HepG2 (cell line): Measurements from ENCODE around the gene NTN3. TPM values are rescaled to one million over a fixed set of nuclear protein-coding genes. Genes with fewer than 3 reads are reported as not detected.

Source experiments
- ATAC-seq: fragments of 200-7000 bp; cut with Tn5 transposase; 3 replicates; pipeline ENCODE4 v1.9.1; 2020; ENCODE audit warnings: mild to moderate bottlenecking, moderate library complexity
- BruUV-seq: library from RNA; stranded (reverse); fragments of 400-500 nt; replicated peaks from 2 replicates; lab custom pipeline; 2021; lab: Mats Ljungman, UMichigan
- CTCF ChIA-PET: fragments of 300-600 bp; formaldehyde crosslinking; extraction: SDS; loops from one replicate; lab custom pipeline; 2021; ENCODE audit warnings: low total read pairs, inconsistent platforms, low intra/inter-chr PET ratio; lab: Yijun Ruan, JAX
- POLR2A ChIA-PET: fragments of 350-600 bp; sonication (Branson Sonifier 250); formaldehyde crosslinking; loops from one replicate; lab custom pipeline; 2020; ENCODE audit warnings: antibody characterized with exemption, inconsistent platforms; lab: Yijun Ruan, JAX
- DNase-seq: peaks from one replicate; pipeline ENCODE4 v3.0.0-alpha.2; 2015; ENCODE audit warnings: low spot score
- FAIRE-seq: peaks from 3 replicates; lab custom pipeline; 2011; peaks lifted over from hg19 to GRCh38; lab: Jason Lieb, UNC
- H2AFZ ChIP-seq: one replicate; pipeline ENCODE4 v1.6.1; 2011; ENCODE audit warnings: low read length, inconsistent platforms
- H3K27ac ChIP-seq: fragments of 300-600 bp; 3 replicates; pipeline ENCODE4 v1.8.0; 2011; ENCODE audit warnings: mixed run types, mild to moderate bottlenecking, mixed read lengths, low read length, inconsistent platforms; ENCODE audit not compliant: insufficient read depth; ENCODE audit errors: extremely low read length
- H3K27me3 ChIP-seq, 2 experiments: fragments of 200-600 bp in 1 of 2; 2 replicates in 1 of 2; 3 replicates in 1 of 2; pipeline versions ENCODE4 v1.6.0 to v1.8.0; 2011; ENCODE audit warnings: low read length in 2 of 2, mild to moderate bottlenecking in 2 of 2, moderate library complexity in 2 of 2, inconsistent platforms in 1 of 2; ENCODE audit not compliant: insufficient read depth in 2 of 2, control insufficient read depth in 1 of 2
- H3K36me3 ChIP-seq, 2 experiments: fragments of 200-600 bp in 1 of 2; replicated peaks in 1 of 2; 2 replicates in 1 of 2; 3 replicates in 1 of 2; pipeline versions ENCODE4 v1.5.1 to v1.8.0; 2011; ENCODE audit warnings: low read length in 2 of 2, inconsistent platforms in 1 of 2; ENCODE audit not compliant: insufficient read depth in 2 of 2, control insufficient read depth in 1 of 2
- H3K4me1 ChIP-seq: 2 replicates; pipeline ENCODE4 v1.5.1; 2012; ENCODE audit warnings: low read length, inconsistent platforms; ENCODE audit not compliant: insufficient read depth
- H3K4me2 ChIP-seq: 2 replicates; pipeline ENCODE4 v1.6.0; 2011; ENCODE audit warnings: low read depth, low read length, inconsistent platforms
- H3K4me3 ChIP-seq, 3 experiments: fragments of 200-600 bp in 1 of 3; sonication (generic), shearing (Covaris generic) in 1 of 3; replicated peaks in 1 of 3; 2 replicates each; pipeline ENCODE4 v1.5.1; 2011 to 2016; ENCODE audit warnings: low read length in 3 of 3, inconsistent platforms in 2 of 3, low read depth in 2 of 3, mild to moderate bottlenecking in 2 of 3, control low read depth in 1 of 3, mixed read lengths in 1 of 3; ENCODE audit not compliant: insufficient read depth in 1 of 3
- H3K79me2 ChIP-seq: one replicate; pipeline ENCODE4 v1.6.1; 2011; ENCODE audit warnings: low read length, inconsistent platforms; ENCODE audit not compliant: insufficient read depth
- H3K9ac ChIP-seq: 2 replicates; pipeline ENCODE4 v1.6.0; 2011; ENCODE audit warnings: mild to moderate bottlenecking, low read depth, low read length, inconsistent platforms; ENCODE audit not compliant: insufficient read depth
- H3K9me3 ChIP-seq: 2 replicates; pipeline ENCODE4 v1.5.1; 2012; ENCODE audit warnings: mild to moderate bottlenecking, low read length
- H4K20me1 ChIP-seq: 2 replicates; pipeline ENCODE4 v1.6.0; 2011; ENCODE audit warnings: inconsistent platforms, mild to moderate bottlenecking, low read length, moderate library complexity; ENCODE audit not compliant: insufficient read depth
- HNRNPH1 ChIP-seq: fragments of 200-400 bp; formaldehyde crosslinking; optimal IDR thresholded peaks from 2 replicates; pipeline ENCODE3; 2017; ENCODE audit warnings: mild to moderate bottlenecking, low read depth, low read length
- IRX3 ChIP-seq: sonication (generic); formaldehyde crosslinking; IDR thresholded peaks from 2 replicates; pipeline ENCODE4 v1.8.1; 2023; ENCODE audit warnings: mild to moderate bottlenecking, low read depth, missing genetic modification reagents, borderline replicate concordance
- NFYB ChIP-seq: sonication (generic); formaldehyde crosslinking; IDR thresholded peaks from 2 replicates; pipeline ENCODE4 v1.4.0; 2020; ENCODE audit warnings: missing genetic modification reagents
- NRL ChIP-seq: sonication (generic); formaldehyde crosslinking; IDR thresholded peaks from 2 replicates; pipeline ENCODE4 v1.5.0; 2020; ENCODE audit warnings: missing genetic modification reagents, mild to moderate bottlenecking, moderate library complexity, borderline replicate concordance
- PAX8 ChIP-seq: sonication (generic); formaldehyde crosslinking; IDR thresholded peaks from 2 replicates; pipeline ENCODE4 v1.8.0; 2022; ENCODE audit warnings: mild to moderate bottlenecking, missing genetic modification reagents, borderline replicate concordance
- ZNF234 ChIP-seq: sonication (generic); formaldehyde crosslinking; conservative IDR thresholded peaks from 2 replicates; pipeline ENCODE4 v1.5.1; 2020; ENCODE audit warnings: mild to moderate bottlenecking, missing genetic modification reagents
- ZNF24 ChIP-seq: fragments of 450-650 bp; IDR thresholded peaks from 2 replicates; pipeline ENCODE4 v1.6.1; 2017; ENCODE audit warnings: antibody characterized with exemption, mild to moderate bottlenecking
- ZNF264 ChIP-seq: sonication (generic); formaldehyde crosslinking; IDR thresholded peaks from 2 replicates; pipeline ENCODE4 v1.4.0; 2020; ENCODE audit warnings: missing genetic modification reagents
- WGBS: methylation state at CpG from one replicate; pipeline ENCODE4 v1.1.6; 2017; ENCODE audit warnings: low lambda C conversion rate; 5-methylcytosine and 5-hydroxymethylcytosine counted together
- in situ Hi-C: cut with HindIII; loops from 2 replicates; pipeline ENCODE4 v1.10.0; 2017; ENCODE audit warnings: low pct_unique_long_range_greater_than_20kb; ENCODE audit not compliant: extremely low pct_ligation_motif_present
- intact Hi-C: fragments of 100-400 bp; cut with micrococcal nuclease; formaldehyde crosslinking; loops from one replicate; pipeline ENCODE4 v1.10.0; 2022; ENCODE audit not compliant: unreplicated experiment
- polyA plus RNA-seq, 8 experiments: library from polyadenylated mRNA; depleted of rRNA in 3 of 8; stranded (reverse) in 7 of 8; unstranded in 1 of 8; fragments of >200 nt; fragmentation: Illumina TruSeq in 4 of 8; extraction: Trizol in 4 of 8; gene quantifications; 2 replicates each; pipeline versions ENCODE4 v1.2.1 to v1.2.3, GENCODE V29; 2011 to 2016; ENCODE audit warnings: low read depth in 4 of 8, missing spikeins in 1 of 8, mixed read lengths in 1 of 8; ENCODE audit not compliant: insufficient read depth in 1 of 8
- total RNA-seq, 5 experiments: library from RNA; depleted of rRNA; stranded (reverse); fragments of >200 nt; fragmentation: Illumina TruSeq; extraction: Trizol; gene quantifications; 2 replicates each; pipeline ENCODE4 v1.2.3, GENCODE V29; 2016; ENCODE audit warnings: low read depth in 1 of 5
- TF ChIP-seq, protein P1 (sequence below), 2 experiments: fragments of 450-650 bp in 1 of 2; sonication (generic) in 1 of 2; formaldehyde crosslinking in 1 of 2; IDR thresholded peaks; 2 replicates each; pipeline versions ENCODE4 v1.6.1 to v1.8.0; 2016 to 2022; ENCODE audit warnings: antibody characterized with exemption in 1 of 2, mild to moderate bottlenecking in 1 of 2, missing genetic modification reagents in 1 of 2
- TF ChIP-seq, protein P2 (sequence below): sonication (generic); formaldehyde crosslinking; IDR thresholded peaks from 2 replicates; pipeline ENCODE4 v1.4.0; 2020; ENCODE audit warnings: mild to moderate bottlenecking, missing genetic modification reagents

NTN3 gene
- total and polyA plus RNA-seq, 2 of the 13 experiments (the other 11 are each of a cell fraction or from before 2014, with no cell fraction given) = 0.09 to 0.20 TPM

DNA sequence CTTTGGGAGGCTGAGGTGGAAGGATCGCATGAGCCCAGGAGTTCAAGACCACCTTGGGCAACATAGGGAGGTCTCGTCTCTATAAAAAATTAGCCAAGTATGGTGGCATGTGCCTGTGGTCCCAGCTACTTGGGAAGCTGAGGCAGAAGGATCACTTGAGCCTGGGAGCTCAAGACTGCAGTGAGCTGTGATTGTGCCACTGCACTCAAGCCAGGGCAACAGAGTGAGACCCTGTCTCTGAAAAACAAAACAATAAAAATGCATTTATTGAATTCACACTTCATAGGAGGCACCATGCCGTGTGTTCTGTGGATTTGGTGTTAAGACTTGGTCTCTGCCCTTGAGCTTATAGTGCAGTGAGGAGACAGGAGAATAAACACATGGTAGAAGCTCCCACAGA, 6.2 kb downstream of the NTN3 start (continued):
- TF ChIP-seq, protein P1, sequence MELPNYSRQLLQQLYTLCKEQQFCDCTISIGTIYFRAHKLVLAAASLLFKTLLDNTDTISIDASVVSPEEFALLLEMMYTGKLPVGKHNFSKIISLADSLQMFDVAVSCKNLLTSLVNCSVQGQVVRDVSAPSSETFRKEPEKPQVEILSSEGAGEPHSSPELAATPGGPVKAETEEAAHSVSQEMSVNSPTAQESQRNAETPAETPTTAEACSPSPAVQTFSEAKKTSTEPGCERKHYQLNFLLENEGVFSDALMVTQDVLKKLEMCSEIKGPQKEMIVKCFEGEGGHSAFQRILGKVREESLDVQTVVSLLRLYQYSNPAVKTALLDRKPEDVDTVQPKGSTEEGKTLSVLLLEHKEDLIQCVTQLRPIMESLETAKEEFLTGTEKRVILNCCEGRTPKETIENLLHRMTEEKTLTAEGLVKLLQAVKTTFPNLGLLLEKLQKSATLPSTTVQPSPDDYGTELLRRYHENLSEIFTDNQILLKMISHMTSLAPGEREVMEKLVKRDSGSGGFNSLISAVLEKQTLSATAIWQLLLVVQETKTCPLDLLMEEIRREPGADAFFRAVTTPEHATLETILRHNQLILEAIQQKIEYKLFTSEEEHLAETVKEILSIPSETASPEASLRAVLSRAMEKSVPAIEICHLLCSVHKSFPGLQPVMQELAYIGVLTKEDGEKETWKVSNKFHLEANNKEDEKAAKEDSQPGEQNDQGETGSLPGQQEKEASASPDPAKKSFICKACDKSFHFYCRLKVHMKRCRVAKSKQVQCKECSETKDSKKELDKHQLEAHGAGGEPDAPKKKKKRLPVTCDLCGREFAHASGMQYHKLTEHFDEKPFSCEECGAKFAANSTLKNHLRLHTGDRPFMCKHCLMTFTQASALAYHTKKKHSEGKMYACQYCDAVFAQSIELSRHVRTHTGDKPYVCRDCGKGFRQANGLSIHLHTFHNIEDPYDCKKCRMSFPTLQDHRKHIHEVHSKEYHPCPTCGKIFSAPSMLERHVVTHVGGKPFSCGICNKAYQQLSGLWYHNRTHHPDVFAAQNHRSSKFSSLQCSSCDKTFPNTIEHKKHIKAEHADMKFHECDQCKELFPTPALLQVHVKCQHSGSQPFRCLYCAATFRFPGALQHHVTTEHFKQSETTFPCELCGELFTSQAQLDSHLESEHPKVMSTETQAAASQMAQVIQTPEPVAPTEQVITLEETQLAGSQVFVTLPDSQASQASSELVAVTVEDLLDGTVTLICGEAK (IDR thresholded peaks at IDR 0.05) = no peak
- TF ChIP-seq, protein P1 (CRISPR knock-in tag; IDR thresholded peaks at IDR 0.05) = 0 out of 2 replicates have a peak, but pooled peaks have one; percentile 19

DNA sequence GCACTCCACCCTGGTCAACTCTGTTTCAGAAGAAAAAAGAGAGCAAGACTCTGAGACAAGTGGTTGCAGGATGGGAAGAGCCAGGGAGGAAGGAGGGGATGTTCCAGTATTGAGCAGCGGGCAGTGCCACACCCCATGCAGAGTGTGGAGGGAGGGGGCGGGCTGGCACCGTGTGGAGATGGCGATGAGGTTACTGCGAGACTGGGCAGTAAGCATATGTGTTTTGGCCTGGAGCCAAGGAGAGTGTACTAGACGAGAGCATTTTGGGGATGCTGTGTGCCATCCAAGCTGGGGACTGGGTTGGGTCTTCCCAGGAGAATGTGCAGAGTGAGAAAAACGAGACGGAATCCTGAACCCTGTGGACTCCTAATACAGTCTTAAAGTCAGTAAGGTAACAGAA, 7.2 kb downstream of the NTN3 start:
- ATAC-seq (no peak), FAIRE-seq (no peak), DNase-seq (no peak)
- Histone ChIP-seq H3K4me1 (peaks cover 63% of the 10 kb centered on the region), H3K27ac (no peak overlapping the region), H3K9ac (no peak overlapping the region), H3K9me3 (no peaks in the 10 kb centered on the region), H3K4me3 (no peak overlapping the region), H2AFZ (no peak overlapping the region), H3K36me3 (peaks cover 2 to 5% of the 10 kb centered on the region in 2 experiments; a peak in 2 of 5 replicates), H3K79me2 (peaks cover 42% of the 10 kb centered on the region), H3K27me3 (no peaks in the 10 kb centered on the region), H3K4me2 (no peak overlapping the region), H4K20me1 (peaks cover 22% of the 10 kb centered on the region)
- ChIA-PET CTCF (no interaction called here), POLR2A (interaction anchor here (1.2 kb wide), 1 partner anchor 36 kb away, joined by 3 read pairs; the partner anchor contains the start of gene ATP6V0C)
- intact Hi-C loops = no loop called here
- no TSS peak for BruUV-seq
- 93% methylated on average over 8 of the region's 8 CpGs for WGBS
- in situ Hi-C loops = no loop called here
- TF ChIP-seq ZNF234 (CRISPR knock-in tag) = no peak
- no peak for TF ChIP-seq NRL (CRISPR knock-in tag)
- no peak for TF ChIP-seq NFYB
- no peak for TF ChIP-seq HNRNPH1
- TF ChIP-seq, protein P2, sequence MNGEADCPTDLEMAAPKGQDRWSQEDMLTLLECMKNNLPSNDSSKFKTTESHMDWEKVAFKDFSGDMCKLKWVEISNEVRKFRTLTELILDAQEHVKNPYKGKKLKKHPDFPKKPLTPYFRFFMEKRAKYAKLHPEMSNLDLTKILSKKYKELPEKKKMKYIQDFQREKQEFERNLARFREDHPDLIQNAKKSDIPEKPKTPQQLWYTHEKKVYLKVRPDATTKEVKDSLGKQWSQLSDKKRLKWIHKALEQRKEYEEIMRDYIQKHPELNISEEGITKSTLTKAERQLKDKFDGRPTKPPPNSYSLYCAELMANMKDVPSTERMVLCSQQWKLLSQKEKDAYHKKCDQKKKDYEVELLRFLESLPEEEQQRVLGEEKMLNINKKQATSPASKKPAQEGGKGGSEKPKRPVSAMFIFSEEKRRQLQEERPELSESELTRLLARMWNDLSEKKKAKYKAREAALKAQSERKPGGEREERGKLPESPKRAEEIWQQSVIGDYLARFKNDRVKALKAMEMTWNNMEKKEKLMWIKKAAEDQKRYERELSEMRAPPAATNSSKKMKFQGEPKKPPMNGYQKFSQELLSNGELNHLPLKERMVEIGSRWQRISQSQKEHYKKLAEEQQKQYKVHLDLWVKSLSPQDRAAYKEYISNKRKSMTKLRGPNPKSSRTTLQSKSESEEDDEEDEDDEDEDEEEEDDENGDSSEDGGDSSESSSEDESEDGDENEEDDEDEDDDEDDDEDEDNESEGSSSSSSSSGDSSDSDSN (CRISPR knock-in tag) = no peak
- no peak for TF ChIP-seq PAX8 (CRISPR knock-in tag)
- TF ChIP-seq IRX3 (CRISPR knock-in tag) = no peak
- TF ChIP-seq ZNF264 (CRISPR knock-in tag) = no peak
- TF ChIP-seq ZNF24 = no peak
